BE2C (cell line): ENCODE data around the gene WAPL.

Experiments used
- DNase-seq: peaks from one replicate; pipeline ENCODE4 v3.0.0-alpha.2; 2020
- H3K27me3 ChIP-seq: fragments of 250-450 bp; sonication (Bioruptor Pico); 2 replicates; pipeline ENCODE4 v1.5.1; 2020; ENCODE audit warnings: mild to moderate bottlenecking
- H3K36me3 ChIP-seq: fragments of 250-450 bp; sonication (Bioruptor Pico); 2 replicates; pipeline ENCODE4 v1.5.1; 2020; ENCODE audit warnings: mild to moderate bottlenecking
- H3K4me1 ChIP-seq: fragments of 250-450 bp; sonication (Bioruptor Pico); 2 replicates; pipeline ENCODE4 v1.5.1; 2020
- H3K4me3 ChIP-seq: 2 replicates; pipeline ENCODE4 v1.5.1; 2011; ENCODE audit warnings: low read depth, low read length
- H3K9me3 ChIP-seq: fragments of 250-450 bp; sonication (Bioruptor Pico); 2 replicates; pipeline ENCODE4 v1.5.1; 2020
- TF ChIP-seq, protein P1 (sequence below): IDR thresholded peaks from 2 replicates; pipeline ENCODE4 v1.5.1; 2012; ENCODE audit warnings: mild to moderate bottlenecking, low read depth, low read length

Gene WAPL

DNA sequence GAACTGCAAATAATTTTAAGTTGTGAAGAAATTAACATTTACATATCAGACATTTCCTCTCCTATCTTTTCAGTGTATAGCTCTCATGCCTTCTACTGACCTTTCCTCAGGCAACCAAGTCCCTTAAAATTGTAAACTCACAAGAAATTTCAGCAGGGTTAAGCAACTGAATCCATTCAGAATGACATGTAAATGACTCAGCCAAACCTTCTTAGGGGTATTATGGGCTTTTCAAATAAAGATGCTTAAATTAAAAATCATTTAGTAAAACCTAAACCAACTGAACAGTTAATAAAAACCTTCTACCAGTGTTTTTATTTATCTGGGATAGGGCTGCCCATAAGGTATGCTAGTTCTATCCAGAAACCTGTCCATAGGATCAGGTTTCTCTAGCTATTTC is 20.7 kb downstream of the WAPL start:
- H3K36me3 ChIP-seq = peaks cover 41% of the 10 kb centered on the region

DNA sequence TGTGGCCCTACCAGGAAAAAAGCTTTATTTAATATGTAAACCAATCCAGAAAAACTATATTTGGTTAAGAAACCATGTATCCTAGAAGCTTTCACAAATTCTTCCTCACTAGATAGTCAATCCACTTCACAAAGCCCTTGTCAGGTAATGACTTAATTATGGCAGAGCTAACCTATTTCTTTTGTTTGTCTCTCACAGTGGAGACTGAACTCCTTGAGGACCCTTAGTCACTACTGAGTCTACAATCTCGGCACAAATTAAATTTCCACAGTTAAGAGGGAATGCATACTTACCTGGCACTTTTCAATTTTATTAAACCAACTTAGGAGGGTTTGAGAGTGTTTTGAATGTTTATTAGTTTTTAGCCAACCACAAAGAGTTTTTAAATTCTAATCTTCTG is 23.0 kb downstream of the WAPL start:
- H3K36me3 ChIP-seq = peaks cover 48% of the 10 kb centered on the region
- H3K9me3 ChIP-seq = no peaks in the 10 kb centered on the region
- no peaks in the 10 kb centered on the region for H3K27me3 ChIP-seq
- TF ChIP-seq, protein P1, sequence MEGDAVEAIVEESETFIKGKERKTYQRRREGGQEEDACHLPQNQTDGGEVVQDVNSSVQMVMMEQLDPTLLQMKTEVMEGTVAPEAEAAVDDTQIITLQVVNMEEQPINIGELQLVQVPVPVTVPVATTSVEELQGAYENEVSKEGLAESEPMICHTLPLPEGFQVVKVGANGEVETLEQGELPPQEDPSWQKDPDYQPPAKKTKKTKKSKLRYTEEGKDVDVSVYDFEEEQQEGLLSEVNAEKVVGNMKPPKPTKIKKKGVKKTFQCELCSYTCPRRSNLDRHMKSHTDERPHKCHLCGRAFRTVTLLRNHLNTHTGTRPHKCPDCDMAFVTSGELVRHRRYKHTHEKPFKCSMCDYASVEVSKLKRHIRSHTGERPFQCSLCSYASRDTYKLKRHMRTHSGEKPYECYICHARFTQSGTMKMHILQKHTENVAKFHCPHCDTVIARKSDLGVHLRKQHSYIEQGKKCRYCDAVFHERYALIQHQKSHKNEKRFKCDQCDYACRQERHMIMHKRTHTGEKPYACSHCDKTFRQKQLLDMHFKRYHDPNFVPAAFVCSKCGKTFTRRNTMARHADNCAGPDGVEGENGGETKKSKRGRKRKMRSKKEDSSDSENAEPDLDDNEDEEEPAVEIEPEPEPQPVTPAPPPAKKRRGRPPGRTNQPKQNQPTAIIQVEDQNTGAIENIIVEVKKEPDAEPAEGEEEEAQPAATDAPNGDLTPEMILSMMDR = no peak
- H3K4me3 ChIP-seq = no peak overlapping the region
- H3K4me1 ChIP-seq = no peaks in the 10 kb centered on the region
- no peak for DNase-seq

More for the DNA sequence above, 20.7 kb downstream of the WAPL start:
- H3K4me3 ChIP-seq = no peak overlapping the region
- no peak for DNase-seq
- H3K27me3 ChIP-seq = no peaks in the 10 kb centered on the region
- TF ChIP-seq, protein P1 = no peak
- no peaks in the 10 kb centered on the region for H3K9me3 ChIP-seq
- no peaks in the 10 kb centered on the region for H3K4me1 ChIP-seq

DNA sequence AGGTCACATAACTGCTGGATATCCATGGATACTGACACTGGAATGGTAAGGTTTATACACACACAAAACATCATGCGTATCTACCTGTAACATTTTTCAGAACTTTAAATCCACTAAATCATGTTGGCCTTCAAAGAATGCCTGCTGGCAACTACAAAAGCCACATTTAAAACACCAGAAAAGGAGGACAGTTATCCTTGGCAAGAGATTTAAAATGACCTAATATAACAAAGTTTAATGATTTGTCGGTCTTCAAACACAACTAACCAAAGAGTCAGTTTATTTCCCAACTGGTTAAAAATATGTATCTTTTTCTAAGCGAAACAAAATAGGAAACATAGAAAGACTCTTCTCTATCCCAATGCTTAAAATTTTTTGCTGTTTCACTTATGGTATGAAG is 24.0 kb downstream of the WAPL start:
- Histone ChIP-seq H3K4me1 (no peaks in the 10 kb centered on the region), H3K27me3 (no peaks in the 10 kb centered on the region), H3K4me3 (no peak overlapping the region), H3K36me3 (peaks cover 44% of the 10 kb centered on the region), H3K9me3 (no peaks in the 10 kb centered on the region)
- DNase-seq = no peak
- TF ChIP-seq, protein P1 = no peak

DNA sequence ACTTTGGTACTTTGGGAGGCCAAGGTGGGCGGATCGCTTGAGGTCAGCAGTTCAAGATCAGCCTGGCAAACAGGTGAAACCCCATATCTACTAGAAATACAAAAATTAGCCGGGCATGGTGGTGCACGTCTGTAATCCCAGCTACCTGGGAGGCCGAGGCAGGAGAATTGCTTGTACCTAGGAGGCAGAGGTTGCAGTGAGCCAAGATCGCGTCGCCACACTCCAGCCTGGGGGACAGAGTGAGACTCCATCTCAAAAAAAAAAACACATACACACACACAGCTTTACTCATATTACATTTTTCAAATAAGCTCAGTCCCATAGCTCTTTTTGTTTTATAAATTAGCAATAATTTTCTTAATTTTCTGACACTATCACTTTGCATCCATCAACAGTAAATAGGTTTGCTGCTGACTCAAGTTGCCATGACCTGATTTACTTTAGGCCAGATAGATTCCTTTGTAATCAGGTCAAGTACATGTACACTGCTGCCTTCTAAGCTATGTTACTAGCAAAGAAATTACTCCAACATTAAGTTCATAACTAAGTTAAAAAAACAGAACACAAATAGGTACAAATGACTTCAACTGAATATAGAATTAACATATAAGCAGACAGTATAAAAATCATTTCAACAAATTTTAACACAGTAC is 31.5 kb downstream of the WAPL start:
- Histone ChIP-seq H3K27me3 (no peaks in the 10 kb centered on the region), H3K4me1 (no peaks in the 10 kb centered on the region), H3K4me3 (no peak overlapping the region), H3K36me3 (peaks cover 19% of the 10 kb centered on the region), H3K9me3 (no peaks in the 10 kb centered on the region)
- DNase-seq = no peak
- TF ChIP-seq, protein P1 = no peak

DNA sequence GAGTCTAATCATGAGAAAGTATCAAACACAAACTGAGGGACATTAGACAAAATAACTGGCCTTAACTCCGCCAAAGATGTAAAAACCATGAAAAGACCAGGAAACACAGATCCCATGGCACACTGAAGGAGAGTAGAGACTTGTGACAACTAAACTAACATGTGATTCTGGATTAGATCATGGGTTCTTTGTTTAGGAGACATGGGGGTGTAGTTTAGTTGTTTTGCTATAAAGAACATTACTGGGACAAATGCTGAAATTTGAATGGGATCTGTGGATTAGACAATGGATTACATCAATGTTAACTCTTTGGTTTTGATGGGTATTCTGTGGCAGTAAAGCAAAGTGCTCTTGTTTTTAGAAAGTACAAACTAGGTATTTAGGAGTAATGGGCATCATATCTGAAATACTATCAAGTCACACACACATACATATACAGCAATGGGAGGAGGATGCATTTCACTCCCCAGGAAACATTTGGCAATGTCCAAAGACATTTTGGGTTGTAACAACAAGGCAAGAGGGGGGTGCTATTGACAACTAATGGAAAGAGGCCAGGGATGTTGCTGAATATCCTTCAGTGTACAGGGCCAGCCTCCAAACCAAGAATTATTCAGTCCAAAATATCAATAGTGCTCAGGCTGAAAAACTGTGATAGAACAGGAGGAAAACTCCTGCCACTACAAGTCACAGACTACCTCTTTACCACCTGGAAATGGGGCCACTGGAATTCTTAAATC is 32.4 kb downstream of the WAPL start:
- Histone ChIP-seq H3K4me1 (no peaks in the 10 kb centered on the region), H3K36me3 (peaks cover 13% of the 10 kb centered on the region), H3K27me3 (no peaks in the 10 kb centered on the region), H3K9me3 (no peaks in the 10 kb centered on the region), H3K4me3 (no peak overlapping the region)
- TF ChIP-seq, protein P1 = no peak
- DNase-seq = no peak

DNA sequence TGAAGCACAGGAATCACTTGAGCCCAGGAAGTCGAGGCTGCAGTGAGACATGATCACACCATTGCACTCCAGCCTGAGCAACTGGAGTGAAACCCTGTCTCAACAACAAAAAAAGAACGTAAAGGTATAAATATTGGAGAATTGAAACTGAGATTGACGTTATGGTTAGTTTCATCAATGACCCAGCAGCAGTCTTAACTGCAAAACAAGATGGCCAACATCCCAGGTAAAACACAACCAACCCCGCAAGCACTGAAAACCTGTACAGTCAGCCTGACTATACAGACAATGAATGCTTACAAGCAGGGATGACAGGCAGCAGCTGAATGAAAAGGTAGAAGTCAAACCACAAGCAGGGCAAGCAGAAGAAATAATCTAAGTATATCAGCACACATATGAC is 34.7 kb downstream of the WAPL start:
- Histone ChIP-seq H3K36me3 (peaks cover 19% of the 10 kb centered on the region; the same call in 1 of the 2 replicates), H3K9me3 (no peaks in the 10 kb centered on the region), H3K4me3 (no peak overlapping the region), H3K27me3 (no peaks in the 10 kb centered on the region), H3K4me1 (no peaks in the 10 kb centered on the region)
- TF ChIP-seq, protein P1 = no peak
- no peak for DNase-seq
